PC-3 (cell line): ENCODE data around the gene SIRPG. TPM values are rescaled to one million over a fixed set of nuclear protein-coding genes. Genes with fewer than 3 reads are reported as not detected.
A peak's percentile ranks its signal among the peaks of the same experiment; 100 is the strongest.

Experiments
- ATAC-seq: fragments of 200-7000 bp; cut with Tn5 transposase; 2 replicates; pipeline ENCODE4 v1.9.1; 2020; ENCODE audit warnings: mild to moderate bottlenecking, moderate library complexity
- BruUV-seq: library from RNA; stranded (reverse); fragments of 400-500 nt; replicated peaks from 2 replicates; lab custom pipeline; 2021; lab: Mats Ljungman, UMichigan
- CTCF ChIA-PET: fragments of 300-600 bp; sonication (Branson Sonifier 250); formaldehyde crosslinking; loops from one replicate; lab custom pipeline; 2022; ENCODE audit warnings: antibody characterized with exemption; lab: Charles Lee
- POLR2A ChIA-PET: fragments of 300-600 bp; sonication (Branson Sonifier 250); formaldehyde crosslinking; loops from one replicate; lab custom pipeline; 2022; ENCODE audit warnings: antibody characterized with exemption; ENCODE audit not compliant: unreplicated experiment; lab: Charles Lee
- DNase-seq: peaks from one replicate; pipeline ENCODE4 v3.0.0-alpha.2; 2015
- H2AFZ ChIP-seq: fragments of 300-600 bp; sonication (generic); 2 replicates; pipeline ENCODE4 v1.6.0; 2016; ENCODE audit warnings: antibody characterized with exemption, low read length
- H3F3A ChIP-seq: fragments of 300-600 bp; sonication (generic); one replicate; pipeline ENCODE4 v1.6.0; 2017; ENCODE audit warnings: antibody characterized with exemption, low read length, control low read depth, mild to moderate bottlenecking; ENCODE audit not compliant: unreplicated experiment
- H3K27ac ChIP-seq: fragments of 300-600 bp; sonication (generic); 2 replicates; pipeline ENCODE4 v1.5.1; 2016; ENCODE audit warnings: mild to moderate bottlenecking, low read length
- H3K27me3 ChIP-seq: fragments of 300-600 bp; sonication (generic); 2 replicates; pipeline ENCODE4 v1.6.1; 2016; ENCODE audit warnings: low read length, mixed read lengths
- H3K36me3 ChIP-seq: fragments of 300-600 bp; sonication (generic); 2 replicates; pipeline ENCODE4 v1.6.1; 2016; ENCODE audit warnings: low read depth, mixed run types, low read length, mixed read lengths
- H3K4me1 ChIP-seq: fragments of 300-600 bp; sonication (generic); 2 replicates; pipeline ENCODE4 v1.5.1; 2016; ENCODE audit warnings: low read length; ENCODE audit not compliant: insufficient read depth
- H3K4me2 ChIP-seq: fragments of 300-600 bp; sonication (generic); 2 replicates; pipeline ENCODE4 v1.6.0; 2016; ENCODE audit warnings: low read length
- H3K4me3 ChIP-seq: fragments of 300-600 bp; sonication (generic); 2 replicates; pipeline ENCODE4 v1.5.1; 2016; ENCODE audit warnings: mild to moderate bottlenecking, low read length, mixed read lengths
- H3K79me2 ChIP-seq: fragments of 300-600 bp; sonication (generic); 2 replicates; pipeline ENCODE4 v1.6.1; 2017; ENCODE audit warnings: low read length, mixed read lengths
- H3K9ac ChIP-seq: fragments of 300-600 bp; sonication (generic); 2 replicates; pipeline ENCODE4 v1.6.0; 2016; ENCODE audit warnings: mild to moderate bottlenecking, low read length
- H3K9me2 ChIP-seq: fragments of 300-600 bp; sonication (generic); replicated peaks from 2 replicates; pipeline ENCODE4 v1.6.1; 2016; ENCODE audit warnings: mixed run types, low read length, mixed read lengths
- H3K9me3 ChIP-seq: fragments of 300-600 bp; sonication (generic); 2 replicates; pipeline ENCODE4 v1.6.1; 2016; ENCODE audit warnings: low read length, mixed read lengths
- H4K20me1 ChIP-seq: fragments of 300-600 bp; sonication (generic); 2 replicates; pipeline ENCODE4 v1.6.1; 2016; ENCODE audit warnings: low read length, mixed read lengths
- EZH2 ChIP-seq: fragments of 300-600 bp; sonication (generic); IDR thresholded peaks from one replicate; pipeline ENCODE4 v1.6.1; 2017; ENCODE audit warnings: antibody characterized with exemption, mild to moderate bottlenecking, low read length; ENCODE audit not compliant: unreplicated experiment
- EZH2phosphoT487 ChIP-seq: fragments of 300-600 bp; sonication (generic); IDR thresholded peaks from 2 replicates; pipeline ENCODE4 v1.6.1; 2018; ENCODE audit warnings: mild to moderate bottlenecking, antibody characterized with exemption, low read length, borderline replicate concordance
- intact Hi-C: fragments of 100-400 bp; cut with micrococcal nuclease; formaldehyde crosslinking; loops from 2 replicates; pipeline ENCODE4 v1.9.0; 2023
- total RNA-seq: library from RNA; depleted of rRNA; stranded (reverse); fragments of >200 nt; gene quantifications from 2 replicates; pipeline ENCODE4 v1.2.3, GENCODE V29; 2014
- TF ChIP-seq, protein P1 (sequence below): fragments of 300-600 bp; sonication (generic); conservative IDR thresholded peaks from 2 replicates; pipeline ENCODE4 v1.5.1; 2017; ENCODE audit warnings: antibody characterized with exemption, low read depth, mild to moderate bottlenecking, low read length

SIRPG gene
- total RNA-seq, 1 experiment from 2014 or later, result not detected

DNA sequence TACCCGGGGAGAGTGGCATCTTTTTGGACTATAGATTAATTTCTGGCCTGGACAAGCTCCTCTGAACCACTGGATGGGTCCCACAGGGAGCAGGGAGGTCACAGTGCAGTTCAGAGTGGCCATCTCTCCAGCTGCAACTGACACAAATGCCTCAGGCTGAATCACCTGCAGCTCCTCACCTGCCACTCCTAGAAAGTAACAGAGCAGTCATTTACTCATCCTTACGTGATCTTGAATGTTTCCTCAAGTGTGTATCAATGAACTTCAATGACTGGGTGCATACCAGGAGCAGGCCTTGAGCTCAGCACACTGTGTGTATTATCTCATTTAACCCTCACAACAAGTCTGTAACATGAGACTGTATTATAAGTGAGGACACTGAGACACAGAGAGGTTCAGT lies 40.0 kb upstream of the SIRPG start:
- H3K36me3 ChIP-seq, result no peaks in the 10 kb centered on the region
- H3K4me3 ChIP-seq, result no peak overlapping the region
- no peak overlapping the region for H3K4me2 ChIP-seq
- H4K20me1 ChIP-seq, result no peaks in the 10 kb centered on the region
- ATAC-seq (peak; percentile 53), DNase-seq (peak; percentile 45)
- H3K9me2 ChIP-seq, result no peaks in the 10 kb centered on the region
- no peaks in the 10 kb centered on the region for H3K9me3 ChIP-seq
- H2AFZ ChIP-seq, result no peak overlapping the region
- no peaks in the 10 kb centered on the region for H3K27me3 ChIP-seq
- ChIA-PET CTCF (no interaction called here), POLR2A (no interaction called here)
- no peak overlapping the region for H3K27ac ChIP-seq
- H3F3A ChIP-seq, result no peaks in the 10 kb centered on the region
- intact Hi-C loops, result no loop called here
- no peak overlapping the region for H3K9ac ChIP-seq
- 0 out of 2 replicates have a peak, but pooled peaks cover 7% of the 10 kb centered on the region for H3K4me1 ChIP-seq
- TF ChIP-seq EZH2phosphoT487, result no peak
- TF ChIP-seq, protein P1, sequence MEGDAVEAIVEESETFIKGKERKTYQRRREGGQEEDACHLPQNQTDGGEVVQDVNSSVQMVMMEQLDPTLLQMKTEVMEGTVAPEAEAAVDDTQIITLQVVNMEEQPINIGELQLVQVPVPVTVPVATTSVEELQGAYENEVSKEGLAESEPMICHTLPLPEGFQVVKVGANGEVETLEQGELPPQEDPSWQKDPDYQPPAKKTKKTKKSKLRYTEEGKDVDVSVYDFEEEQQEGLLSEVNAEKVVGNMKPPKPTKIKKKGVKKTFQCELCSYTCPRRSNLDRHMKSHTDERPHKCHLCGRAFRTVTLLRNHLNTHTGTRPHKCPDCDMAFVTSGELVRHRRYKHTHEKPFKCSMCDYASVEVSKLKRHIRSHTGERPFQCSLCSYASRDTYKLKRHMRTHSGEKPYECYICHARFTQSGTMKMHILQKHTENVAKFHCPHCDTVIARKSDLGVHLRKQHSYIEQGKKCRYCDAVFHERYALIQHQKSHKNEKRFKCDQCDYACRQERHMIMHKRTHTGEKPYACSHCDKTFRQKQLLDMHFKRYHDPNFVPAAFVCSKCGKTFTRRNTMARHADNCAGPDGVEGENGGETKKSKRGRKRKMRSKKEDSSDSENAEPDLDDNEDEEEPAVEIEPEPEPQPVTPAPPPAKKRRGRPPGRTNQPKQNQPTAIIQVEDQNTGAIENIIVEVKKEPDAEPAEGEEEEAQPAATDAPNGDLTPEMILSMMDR, result no peak
- no peak for TF ChIP-seq EZH2
- BruUV-seq, result no TSS peak
- no peaks in the 10 kb centered on the region for H3K79me2 ChIP-seq

GRCh38 chr20:1696521-1697209 lies 39.1 kb upstream of the SIRPG start:
- CTCF ChIA-PET, result no interaction called here
- no peak for TF ChIP-seq EZH2
- no peaks in the 10 kb centered on the region for H3K27me3 ChIP-seq

GRCh38 chr20:1694672-1695071 lies 37.1 kb upstream of the SIRPG start:
- no peaks in the 10 kb centered on the region for H3K27me3 ChIP-seq
- H3K4me2 ChIP-seq, result no peak overlapping the region
- no peaks in the 10 kb centered on the region for H3K4me1 ChIP-seq
- H3K4me3 ChIP-seq, result no peak overlapping the region
- no peak overlapping the region for H3K9ac ChIP-seq
- H3K9me2 ChIP-seq, result no peaks in the 10 kb centered on the region
- intact Hi-C loops, result no loop called here
- DNase-seq (no peak), ATAC-seq (no peak)
- H3K27ac ChIP-seq, result no peak overlapping the region
- H3K79me2 ChIP-seq, result no peaks in the 10 kb centered on the region
- H3K36me3 ChIP-seq, result no peaks in the 10 kb centered on the region
- no TSS peak for BruUV-seq
- no peak overlapping the region for H2AFZ ChIP-seq
- TF ChIP-seq, protein P1, result no peak
- no peaks in the 10 kb centered on the region for H4K20me1 ChIP-seq
- H3K9me3 ChIP-seq, result no peaks in the 10 kb centered on the region
- ChIA-PET CTCF (no interaction called here), POLR2A (no interaction called here)
- H3F3A ChIP-seq, result no peaks in the 10 kb centered on the region

More at GRCh38 chr20:1696521-1697209, 39.1 kb upstream of the SIRPG start:
- Histone ChIP-seq H3K27ac (no peak overlapping the region), H3K4me3 (no peak overlapping the region), H3K4me1 (0 out of 2 replicates have a peak, but pooled peaks cover 7% of the 10 kb centered on the region), H3F3A (no peaks in the 10 kb centered on the region), H3K9me2 (no peaks in the 10 kb centered on the region), H2AFZ (no peak overlapping the region), H4K20me1 (no peaks in the 10 kb centered on the region), H3K4me2 (no peak overlapping the region), H3K36me3 (no peaks in the 10 kb centered on the region), H3K9me3 (no peaks in the 10 kb centered on the region), H3K9ac (no peak overlapping the region), H3K79me2 (no peaks in the 10 kb centered on the region)
- peak; percentile 29; the same call in 1 of the 2 replicates for ATAC-seq
- POLR2A ChIA-PET, result no interaction called here
- intact Hi-C loops, result no loop called here
- BruUV-seq, result no TSS peak
- DNase-seq, result no peak
